NCI-H128 (cell line): ENCODE data around the gene CCDC187.
"Not testable (repeated sequence)": the region's sequence is repeated elsewhere in the genome, so short reads cannot be mapped to it uniquely, and the experiment has no call there.

ENCODE experiments used
- DNase-seq: peaks from one replicate; lab custom pipeline; 2025; ENCODE audit not compliant: unreplicated experiment; lab: John Stamatoyannopoulos, UW

Gene CCDC187

DNA sequence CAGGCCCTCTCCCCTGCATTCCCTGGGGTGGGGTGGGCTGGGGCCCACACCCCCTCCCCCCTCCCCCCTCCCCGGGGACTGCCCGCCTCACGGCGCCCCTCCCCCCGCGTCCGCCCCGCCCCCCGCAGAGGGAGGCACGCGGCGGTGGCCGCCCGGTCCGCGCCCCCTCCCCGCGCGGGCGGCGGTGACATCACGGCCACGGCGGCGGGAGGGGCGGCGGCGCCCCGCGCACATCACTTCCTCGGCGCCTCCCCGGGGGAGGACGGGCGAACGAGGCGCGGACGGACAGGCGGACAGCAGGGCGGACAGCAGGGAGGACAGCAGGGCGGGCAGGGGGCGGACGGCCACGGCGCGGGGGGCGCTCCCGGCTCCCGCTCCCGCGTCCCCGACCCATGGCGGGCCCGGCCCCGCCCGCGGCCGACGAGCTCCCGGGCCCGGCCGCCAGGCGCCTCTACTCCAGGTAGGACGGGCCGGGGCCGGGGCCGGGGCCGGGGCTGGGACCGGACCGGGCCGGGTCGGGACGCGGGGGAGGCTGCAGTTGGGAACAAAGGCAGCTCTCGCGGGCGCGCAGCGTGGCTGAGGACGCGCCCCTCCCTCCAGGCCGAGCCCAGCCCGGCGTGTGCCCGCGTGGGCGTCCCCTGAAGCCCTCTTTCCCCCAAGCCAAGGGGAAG, 23.5 kb upstream of the CCDC187 start, which contains the start of gene GPSM1:
Gene GPSM1 (plus strand): TSS at position 236 of the 671 bp plus-strand sequence. CDS start 157 bp downstream, at position 393.
- DNase-seq, result no peak

DNA sequence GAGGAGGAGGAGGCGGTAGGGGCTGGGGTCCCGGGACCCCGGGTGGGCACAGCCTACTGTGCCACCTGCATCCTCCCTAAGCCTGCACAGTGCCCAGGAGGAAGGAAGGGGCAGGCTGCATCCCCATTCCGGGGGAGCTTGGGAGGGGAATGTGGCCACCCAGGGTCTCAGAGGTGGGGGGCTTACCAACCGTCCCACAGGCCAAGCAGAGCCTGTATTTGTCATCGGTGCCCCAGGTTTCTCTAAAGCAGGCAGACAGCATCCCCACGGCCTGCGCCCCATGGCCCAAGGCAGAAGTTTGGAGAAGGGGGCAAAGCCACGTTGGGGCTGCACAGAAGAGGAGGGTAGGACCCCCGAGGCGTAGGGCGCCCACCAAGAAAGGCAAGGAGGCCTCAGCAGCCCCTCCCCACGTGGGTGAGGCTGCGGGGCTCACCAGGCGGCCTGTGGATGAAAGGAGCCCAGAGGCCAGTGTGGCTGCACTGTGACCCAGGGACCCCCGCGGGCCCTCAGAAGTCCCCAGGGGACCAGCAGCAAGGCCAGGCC, 22.9 kb upstream of the CCDC187 start:
- no peak for DNase-seq

DNA sequence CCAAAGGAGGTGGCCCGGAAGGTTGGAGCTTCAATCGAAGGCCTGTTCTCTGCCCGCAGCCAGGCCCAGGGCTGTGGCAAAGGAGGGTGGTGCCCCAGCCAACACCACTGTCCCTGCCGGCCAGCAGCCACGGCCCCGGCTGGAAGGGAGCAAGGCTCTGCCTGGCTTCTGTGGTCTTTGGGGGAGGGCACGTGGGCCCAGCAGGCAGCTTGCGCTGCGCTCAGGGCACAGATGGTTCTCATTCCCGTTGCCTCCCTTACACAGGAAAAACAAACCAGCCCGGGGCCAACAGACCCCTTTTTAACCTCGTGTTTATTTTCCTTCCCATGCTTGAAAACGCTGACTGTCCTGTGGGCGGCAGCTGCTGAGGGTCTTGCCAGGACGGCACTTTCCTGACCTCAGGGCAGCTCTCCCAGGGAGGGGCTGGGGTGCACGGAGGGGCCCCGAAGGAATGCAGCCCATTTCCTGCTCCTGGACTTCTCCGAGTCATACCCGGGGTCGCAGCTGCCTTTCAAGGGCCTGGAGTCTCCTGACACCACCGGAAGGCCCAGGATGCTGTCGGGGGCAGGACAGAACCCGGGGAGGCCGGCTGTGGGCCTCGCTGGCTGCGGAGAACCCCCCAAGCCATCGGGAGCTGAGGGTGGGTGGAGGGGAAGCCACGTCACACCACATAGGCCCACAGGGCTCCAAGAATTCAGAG, 22.3 kb upstream of the CCDC187 start:
- DNase-seq, result no peak

DNA sequence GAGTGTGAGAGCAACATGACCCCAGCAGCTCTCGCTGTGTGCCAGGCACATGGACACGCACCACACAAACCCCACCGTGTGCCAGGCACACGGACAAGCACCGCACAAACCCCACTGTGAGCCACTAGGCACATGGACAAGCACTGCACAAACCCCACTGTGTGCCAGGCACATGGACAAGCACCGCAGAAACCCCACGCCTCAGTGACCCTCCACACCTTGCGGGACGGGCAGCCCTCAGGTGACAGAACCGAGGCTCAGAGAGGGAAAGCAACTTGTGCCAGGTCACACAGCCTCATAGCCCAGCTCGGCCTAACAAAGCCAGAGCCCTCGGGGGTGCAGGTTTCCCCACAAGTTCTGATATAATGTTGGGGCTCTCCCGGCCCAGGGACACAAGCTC, 21.5 kb upstream of the CCDC187 start:
- no peak for DNase-seq

DNA sequence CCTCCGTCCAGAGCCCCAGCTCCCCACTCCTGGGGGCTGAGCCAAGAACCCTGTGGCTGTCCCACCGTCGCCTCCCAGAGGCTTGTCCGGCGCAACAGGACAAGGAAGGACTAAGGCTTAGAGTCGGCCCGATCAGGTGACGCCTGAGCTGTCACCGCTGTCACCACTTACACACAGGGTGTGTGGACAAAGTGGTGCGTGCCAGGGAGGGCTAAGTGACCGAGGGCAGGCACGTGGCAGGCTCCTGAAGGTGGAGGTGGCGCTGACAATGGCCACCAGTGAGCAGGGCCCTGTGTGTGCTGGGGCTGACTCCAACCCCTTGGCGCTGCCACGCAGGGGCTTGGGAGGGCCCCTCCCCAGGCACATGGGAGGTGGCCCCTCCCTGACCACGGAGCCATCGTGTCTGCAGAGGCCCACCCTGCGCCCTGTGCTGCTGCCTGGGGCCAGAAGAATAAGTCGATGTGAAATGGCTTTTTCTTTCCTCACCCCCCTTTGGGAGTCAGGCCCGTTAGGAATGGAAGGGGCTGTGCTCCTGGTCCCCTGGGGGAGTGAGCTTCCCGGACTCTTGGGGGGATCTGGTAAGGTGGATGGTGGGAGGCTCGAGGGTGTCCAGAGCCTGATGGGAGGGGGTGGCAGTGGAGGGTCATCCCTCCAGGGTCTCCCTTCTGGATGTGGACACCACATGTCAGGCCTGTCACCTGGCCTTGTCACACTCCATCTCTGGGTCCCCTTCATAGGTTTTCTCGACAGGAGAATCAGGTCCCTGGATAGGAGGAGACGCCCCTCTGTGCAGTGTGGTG, 20.8 kb upstream of the CCDC187 start:
- no peak for DNase-seq

DNA sequence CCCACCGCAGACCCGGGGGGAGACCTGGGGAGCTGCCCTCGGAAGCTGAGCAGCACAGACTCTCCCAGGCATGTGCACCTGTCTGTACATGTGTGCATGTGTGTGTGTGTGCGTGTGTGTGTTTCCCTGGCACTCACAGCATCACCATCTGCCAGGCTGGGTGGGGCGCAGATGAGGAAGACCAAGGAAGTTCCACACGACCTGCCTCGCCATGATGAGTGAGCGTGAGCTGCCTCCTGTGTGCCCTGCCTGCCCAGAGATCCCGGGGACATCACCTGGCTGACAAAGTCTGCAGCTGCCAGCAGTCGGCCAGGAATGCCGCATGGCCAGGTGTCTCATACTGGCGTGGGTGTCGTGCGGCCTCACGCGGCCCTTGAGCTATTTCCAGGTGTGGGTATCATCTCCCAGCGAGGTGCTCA, 19.5 kb upstream of the CCDC187 start:
- DNase-seq, result no peak

DNA sequence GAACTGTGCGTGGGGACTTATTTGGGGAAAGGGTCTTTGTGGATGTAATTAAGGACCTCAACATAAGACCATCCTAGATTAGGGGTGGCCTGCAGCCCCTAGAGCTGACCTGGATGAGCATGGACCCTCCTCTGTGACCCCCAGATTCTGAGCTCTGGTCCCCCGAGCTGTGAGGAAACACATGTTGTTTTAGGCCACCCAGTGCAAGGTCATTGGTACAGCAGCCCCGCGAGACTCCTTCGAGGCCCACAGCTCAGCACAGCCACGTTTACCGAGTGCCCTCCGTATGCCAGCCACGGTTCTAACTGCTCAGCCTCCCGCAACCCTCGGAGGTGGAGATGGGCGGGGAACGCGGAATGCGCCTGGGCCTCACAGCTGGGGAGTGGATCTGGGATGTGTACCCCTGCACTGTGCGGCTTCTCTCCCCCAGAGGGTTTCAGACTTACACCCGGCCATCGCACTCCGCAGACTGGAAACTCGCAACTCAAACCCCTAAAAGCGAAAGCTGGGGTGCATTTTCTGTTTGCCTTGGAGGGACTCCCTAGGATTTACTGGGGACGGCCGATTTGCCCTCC, 18.9 kb upstream of the CCDC187 start:
- DNase-seq, result no peak

DNA sequence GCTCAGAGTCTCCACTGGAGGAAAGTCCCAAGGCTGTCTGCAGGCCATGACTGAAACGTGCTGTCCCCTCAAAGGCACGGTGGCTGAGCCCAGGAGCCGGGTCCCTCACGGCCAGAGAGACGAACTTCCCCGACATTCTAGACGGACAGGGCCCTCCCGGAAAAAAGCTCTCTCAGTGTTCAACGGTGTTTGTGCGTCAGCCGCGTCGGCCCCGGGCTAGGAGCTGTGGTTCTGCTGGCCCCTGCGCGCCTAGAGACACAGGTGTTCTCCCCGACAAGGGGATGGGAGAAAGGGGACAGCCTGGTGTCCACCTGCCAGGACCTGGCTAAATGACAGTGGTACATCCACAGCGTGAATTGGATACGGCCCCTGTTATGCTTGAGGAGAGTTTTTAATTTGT, 17.7 kb upstream of the CCDC187 start:
- DNase-seq, result no peak

DNA sequence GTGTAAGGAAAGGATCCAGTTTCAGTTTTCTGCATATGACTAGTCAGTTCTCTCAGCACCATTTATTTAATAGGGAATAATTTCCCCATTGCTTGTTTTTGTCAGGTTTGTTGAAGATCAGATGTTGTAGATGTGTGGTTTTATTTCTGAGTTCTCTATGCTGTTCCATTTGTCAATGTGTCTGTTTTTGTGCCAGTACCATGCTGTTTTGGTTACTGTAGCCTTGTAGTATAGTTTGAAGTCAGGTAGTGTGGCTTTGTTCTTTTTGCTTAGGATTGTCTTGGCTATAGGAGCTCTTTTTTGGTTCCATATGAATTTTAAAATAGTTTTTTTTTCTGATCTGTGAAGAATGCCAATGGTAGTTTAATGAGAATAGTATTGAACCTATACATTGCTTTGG, 17.1 kb upstream of the CCDC187 start:
- not testable (repeated sequence) for DNase-seq

DNA sequence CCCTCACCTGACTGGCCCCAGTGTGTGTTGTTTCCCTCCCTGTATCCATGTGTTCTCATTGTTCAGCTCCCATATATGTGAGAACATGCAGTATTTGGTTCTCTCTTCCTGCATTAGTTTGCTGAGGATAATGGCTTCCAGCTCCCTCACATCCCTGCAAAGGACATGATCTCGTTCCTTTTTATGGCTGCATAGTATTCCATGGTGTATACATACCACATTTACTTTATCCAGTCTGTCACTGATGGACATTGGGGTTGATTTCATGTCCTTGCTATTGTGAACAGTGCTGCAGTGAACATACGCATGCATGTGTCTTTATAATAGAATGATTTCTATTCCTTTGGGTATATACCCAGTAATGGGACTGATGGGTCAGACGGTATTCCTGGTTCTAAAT, 16.1 kb upstream of the CCDC187 start:
- not testable (repeated sequence) for DNase-seq

DNA sequence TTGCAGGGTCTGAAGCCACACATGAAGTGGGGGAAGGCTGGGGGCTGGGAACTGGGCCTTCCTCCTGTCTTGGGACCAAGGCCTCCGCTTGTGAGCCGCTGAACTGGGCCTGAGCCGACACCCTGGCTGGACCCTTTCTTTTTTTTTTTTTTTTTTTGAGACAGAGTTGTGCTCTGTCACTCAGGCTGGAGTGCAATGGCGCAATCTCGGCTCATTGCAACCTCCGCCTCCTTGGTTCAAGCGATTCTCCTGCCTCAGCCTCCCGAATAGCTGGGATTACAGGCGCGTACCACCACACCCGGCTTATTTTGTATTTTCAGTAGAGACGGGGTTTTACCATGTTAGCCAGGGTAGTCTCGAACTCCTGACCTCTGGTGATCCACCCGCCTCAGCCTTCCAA, 15.3 kb upstream of the CCDC187 start:
- not testable (repeated sequence) for DNase-seq

DNA sequence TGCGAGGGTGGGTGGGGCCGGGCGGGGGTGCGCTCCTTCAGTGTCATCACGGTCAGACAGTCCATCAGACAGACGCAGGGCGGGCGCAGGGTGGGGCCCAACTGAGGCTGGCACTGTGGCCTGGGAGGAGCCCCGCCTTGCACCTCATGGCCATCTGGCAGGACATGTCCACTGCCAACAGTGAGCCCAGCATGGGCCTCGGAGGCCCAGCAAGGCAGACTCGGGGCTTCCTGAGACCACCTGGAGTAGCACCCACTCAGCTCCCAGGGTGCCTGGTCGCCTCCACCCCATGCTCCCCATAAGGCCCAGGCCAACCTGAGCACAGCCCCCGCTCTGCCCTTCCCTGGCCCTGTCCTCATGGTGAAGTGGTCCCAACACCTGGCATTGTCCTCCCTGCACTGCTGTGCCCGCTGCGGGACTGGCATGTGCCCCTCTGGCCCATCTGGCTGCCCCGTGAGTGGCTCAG, 14.9 kb upstream of the CCDC187 start:
- DNase-seq, result no peak

DNA sequence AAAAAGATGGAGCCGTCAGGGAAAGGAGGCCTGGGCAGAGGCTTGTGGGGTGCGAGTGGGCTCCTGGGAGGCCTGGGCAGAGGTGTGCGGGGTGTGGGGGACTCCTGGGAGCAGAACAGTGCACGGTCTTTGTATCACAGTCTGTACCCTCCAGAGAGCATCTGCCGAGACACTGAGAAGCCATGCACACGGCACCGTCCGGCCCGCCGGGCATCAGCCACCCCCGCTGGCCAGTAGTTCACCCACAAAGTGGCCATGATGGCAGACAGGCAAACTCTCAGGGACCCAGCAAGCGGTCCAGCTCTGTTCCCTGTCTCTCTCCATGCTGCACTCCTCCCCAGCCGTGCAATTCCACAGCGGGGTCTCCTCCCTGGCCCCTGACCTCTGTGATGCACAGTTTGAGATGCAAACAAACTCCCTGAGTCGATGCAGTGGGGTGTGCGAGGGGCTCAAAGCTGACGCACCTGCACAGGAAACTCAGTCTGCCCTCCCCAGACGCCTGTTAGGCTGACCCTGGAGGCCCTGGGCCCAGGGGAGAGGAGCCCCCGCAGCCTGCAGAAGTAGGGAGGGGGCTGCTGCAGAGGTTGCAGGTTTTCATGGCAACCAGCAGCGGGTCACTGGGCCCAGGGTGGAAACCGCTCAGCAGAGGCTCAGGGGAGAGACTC, 14.3 kb upstream of the CCDC187 start:
- DNase-seq, result no peak

DNA sequence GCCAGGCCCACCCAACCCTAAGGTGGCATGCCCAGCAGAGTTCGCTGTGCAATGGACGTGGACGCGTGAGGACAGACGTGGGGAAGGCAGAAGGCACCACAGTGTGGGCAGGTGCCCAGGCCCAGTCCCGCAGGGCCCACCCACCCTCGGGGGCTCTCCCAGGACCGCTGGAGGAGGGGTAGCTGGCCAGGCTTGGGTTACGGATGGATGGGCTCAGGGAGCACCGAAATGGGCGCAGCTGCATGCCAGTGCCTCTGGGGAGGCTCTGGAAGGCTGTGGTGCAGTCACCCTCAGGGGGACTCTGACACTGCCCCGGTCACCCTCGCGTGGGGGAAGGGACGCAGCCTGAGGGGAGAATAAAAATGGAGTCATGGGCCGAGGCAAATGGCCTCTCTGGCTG, 13.8 kb upstream of the CCDC187 start:
- DNase-seq, result no peak

DNA sequence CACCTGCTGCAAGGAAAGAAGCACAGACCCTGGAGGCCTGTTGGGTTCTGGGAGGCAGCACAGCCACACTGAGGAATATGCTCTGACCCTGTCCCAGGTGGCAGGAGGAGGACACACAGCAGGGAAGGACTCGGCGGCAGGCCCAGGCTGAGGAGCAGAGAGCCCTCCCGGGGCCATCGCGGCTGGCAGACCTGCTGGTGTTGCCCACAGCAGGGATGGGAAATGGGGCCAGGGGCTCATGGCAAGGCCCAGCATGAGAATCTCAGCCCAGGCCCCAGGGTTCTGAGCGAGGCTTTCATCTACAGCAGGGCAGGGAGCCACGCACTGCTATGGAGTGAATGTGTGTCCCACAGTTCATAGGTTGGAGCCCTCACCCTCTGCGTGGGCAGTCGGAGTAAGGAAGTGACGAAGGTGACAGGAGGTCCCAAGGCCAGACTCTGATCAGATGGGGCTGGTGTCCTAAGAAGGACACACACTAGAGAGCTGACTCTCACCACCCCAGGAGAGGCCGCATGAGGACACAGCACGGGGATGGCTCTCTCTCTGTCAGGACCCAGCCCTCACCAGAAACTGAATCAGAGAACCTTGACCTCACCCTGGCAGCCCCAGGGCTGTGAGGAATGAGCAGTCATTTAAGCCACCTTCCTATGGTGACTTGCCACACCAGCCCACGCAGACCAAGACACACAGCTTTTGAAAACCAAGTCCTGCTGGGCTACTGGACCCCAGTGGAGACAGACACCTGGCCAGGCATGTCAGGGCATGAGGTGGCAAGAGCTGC, 13.2 kb upstream of the CCDC187 start:
- no peak for DNase-seq

DNA sequence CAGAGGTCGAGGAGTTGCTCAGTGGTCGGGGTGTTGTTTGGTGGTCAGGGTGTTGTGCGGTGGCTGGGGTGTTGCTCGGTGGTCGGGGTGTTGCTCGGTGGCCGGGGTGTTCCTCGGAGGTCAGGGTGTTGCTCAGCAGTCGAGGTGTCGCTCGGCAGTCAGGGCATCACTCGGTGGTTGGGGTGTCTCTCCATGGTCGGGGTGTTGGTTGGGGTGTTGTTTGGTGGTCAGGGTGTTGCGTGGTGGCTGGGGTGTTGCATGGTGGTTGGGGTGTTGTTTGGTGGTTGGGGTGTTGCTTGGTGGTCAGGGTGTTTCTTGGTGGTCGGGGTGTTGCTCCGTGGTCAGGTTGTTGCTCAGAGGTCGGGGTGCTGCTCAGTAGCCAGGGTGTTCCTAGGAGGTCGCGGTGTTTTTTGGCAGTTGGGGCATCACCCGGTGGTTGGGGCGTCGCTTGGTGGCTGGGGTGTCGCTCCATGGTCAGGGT, 12.4 kb upstream of the CCDC187 start:
- DNase-seq, result no peak

DNA sequence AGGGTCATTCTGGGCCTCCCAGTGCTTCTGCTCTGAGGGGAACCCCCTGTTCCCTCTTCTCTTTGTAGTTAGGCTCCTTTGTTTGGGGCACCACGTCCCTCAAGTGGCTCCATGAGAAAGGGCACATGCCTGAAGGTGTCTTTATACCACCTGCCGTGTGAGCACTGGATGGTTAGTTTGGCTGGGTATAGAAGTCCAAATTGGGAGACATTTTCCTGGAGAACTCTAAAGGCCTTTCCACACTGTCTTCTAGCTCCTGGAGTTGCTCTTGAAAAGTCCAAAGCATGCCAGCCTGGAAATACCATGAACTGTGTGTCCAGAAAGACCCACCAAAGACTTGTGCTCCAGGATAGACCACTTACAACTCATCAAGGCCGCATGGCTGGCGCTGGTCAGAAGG, 11.1 kb upstream of the CCDC187 start:
- no peak for DNase-seq

DNA sequence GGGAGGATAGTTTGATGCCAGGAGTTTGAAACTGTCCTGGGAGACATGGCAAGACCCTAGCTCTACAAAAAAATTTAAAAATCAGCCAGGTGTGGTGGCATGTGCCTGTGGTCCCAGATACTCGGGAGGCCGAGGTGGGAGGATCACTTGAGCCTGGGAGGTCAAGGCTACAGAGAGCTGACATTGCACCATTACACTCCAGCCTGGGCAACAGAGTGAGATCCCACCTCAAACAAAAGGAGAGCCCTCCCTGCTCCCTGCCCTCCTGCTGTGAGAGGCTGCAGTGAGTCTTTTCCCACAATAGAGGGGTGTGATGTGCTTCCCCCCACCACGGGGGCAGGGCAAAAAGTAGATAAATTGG, 10.1 kb upstream of the CCDC187 start:
- no peak for DNase-seq

DNA sequence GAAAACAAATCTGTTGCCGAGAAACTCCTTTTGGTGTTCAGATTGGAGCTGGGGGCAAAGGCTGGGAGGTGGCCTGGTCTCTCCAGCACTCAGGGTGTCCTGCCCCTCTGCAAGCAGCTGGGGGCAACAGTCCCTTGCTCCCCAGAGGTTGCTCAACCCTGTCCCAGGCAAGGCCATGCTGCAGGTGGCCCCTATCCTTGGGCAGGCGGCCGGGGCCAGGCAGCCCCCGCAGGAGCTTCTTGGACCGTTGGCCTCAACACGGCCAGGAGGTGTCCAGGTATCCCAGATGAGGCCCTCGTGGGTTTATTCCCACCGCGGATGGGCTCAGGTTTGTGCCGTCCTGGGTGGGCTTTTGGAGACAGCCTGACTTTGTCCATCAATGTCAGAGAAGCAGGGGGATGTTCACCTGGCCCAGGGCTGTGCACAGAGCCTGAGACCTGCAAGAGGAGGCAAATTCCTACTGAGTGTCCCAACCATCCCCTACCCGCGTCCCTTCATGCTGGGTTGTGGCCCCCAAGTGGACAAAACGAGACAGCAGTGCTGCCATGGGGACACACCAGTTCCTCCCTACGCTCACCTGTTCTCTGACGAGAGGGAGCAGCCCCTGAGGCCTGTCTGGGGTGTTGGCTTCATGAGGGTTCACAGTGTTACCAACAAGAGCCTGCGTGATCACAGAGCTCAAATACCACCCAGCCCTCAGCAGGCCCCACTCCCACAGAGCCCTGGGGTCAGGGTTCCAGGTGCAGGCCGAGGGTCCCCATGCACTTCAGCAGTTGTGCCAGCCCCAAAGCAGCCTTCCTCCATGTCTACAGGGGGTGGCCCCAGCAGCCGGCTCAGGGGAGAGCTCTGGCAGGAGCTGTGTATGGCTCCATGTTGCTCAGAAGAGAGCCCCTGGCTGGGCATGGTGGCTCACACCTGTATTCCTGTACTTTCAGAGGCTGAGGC, 9.5 kb upstream of the CCDC187 start:
- no peak for DNase-seq
